HCT116 (cell line): Measurements from ENCODE around the gene C7orf33. TPM values are rescaled to one million over a fixed set of nuclear protein-coding genes. Genes with fewer than 3 reads are reported as not detected.

Experiments
- ATAC-seq: fragments of 200-7000 bp; cut with Tn5 transposase; 2 replicates; pipeline ENCODE4 v1.9.1; 2020; ENCODE audit warnings: mild to moderate bottlenecking, moderate library complexity
- BruUV-seq: library from RNA; stranded (reverse); fragments of 400-500 nt; replicated peaks from 2 replicates; lab custom pipeline; 2021; lab: Mats Ljungman, UMichigan
- CTCF ChIA-PET: fragments of 300-600 bp; sonication (Branson Sonifier 250); formaldehyde crosslinking; loops from one replicate; lab custom pipeline; 2021; ENCODE audit warnings: antibody characterized with exemption; lab: Charles Lee
- POLR2A ChIA-PET: fragments of 300-600, 350-600 bp; sonication (Branson Sonifier 250); formaldehyde crosslinking; loops from one replicate; lab custom pipeline; 2021; ENCODE audit warnings: antibody characterized with exemption; lab: Charles Lee
- RAD21 ChIA-PET, 2 experiments: fragments of 300-600 bp; sonication (Branson Sonifier 250); formaldehyde crosslinking; loops; one replicate each; lab custom pipeline; 2023; ENCODE audit warnings: low total read pairs in 2 of 2; ENCODE audit not compliant: uncharacterized antibody in 2 of 2, unreplicated experiment in 2 of 2, low non-redundant PET in 1 of 2; lab: Charles Lee
- DNase-seq: peaks from one replicate; pipeline ENCODE4 v3.0.0-alpha.2; 2010; ENCODE audit warnings: low read depth, low spot score
- H2AFZ ChIP-seq: fragments of 200-600 bp; shearing (Covaris generic), sonication (generic); 2 replicates; pipeline ENCODE4 v1.6.1; 2017; ENCODE audit warnings: low read depth, mixed run types, mixed read lengths, antibody characterized with exemption, low read length; ENCODE audit not compliant: poor library complexity, severe bottlenecking
- H3K27ac ChIP-seq: 2 replicates; pipeline ENCODE4 v1.5.1; 2012; ENCODE audit warnings: low read depth, low read length
- H3K27me3 ChIP-seq: fragments of 200-600 bp; sonication (generic); 2 replicates; pipeline ENCODE4 v1.6.1; 2016; ENCODE audit warnings: mixed run types, low read length, mixed read lengths; ENCODE audit not compliant: insufficient read depth
- H3K36me3 ChIP-seq, 2 experiments: fragments of 200-500 bp in 1 of 2; fragments of 200-600 bp in 1 of 2; sonication (Bioruptor generic) in 1 of 2; sonication (generic) in 1 of 2; 2 replicates each; pipeline versions ENCODE4 v1.5.1 to v1.6.1; 2014 to 2016; ENCODE audit warnings: low read length in 2 of 2, inconsistent platforms in 1 of 2, mixed read lengths in 1 of 2, mixed run types in 1 of 2; ENCODE audit not compliant: insufficient read depth in 2 of 2, control insufficient read depth in 1 of 2
- H3K4me1 ChIP-seq, 2 experiments: fragments of 200-600 bp in 1 of 2; sonication (generic) in 1 of 2; 2 replicates each; pipeline versions ENCODE4 v1.5.1 to v1.6.1; 2012 to 2017; ENCODE audit warnings: low read length in 2 of 2, inconsistent platforms in 1 of 2, mild to moderate bottlenecking in 1 of 2, mixed read lengths in 1 of 2, mixed run types in 1 of 2, moderate library complexity in 1 of 2; ENCODE audit not compliant: insufficient read depth in 2 of 2, control insufficient read depth in 1 of 2
- H3K4me2 ChIP-seq: fragments of 200-600 bp; sonication (generic); 2 replicates; pipeline ENCODE4 v1.6.1; 2017; ENCODE audit warnings: mixed run types, low read length, mixed read lengths
- H3K4me3 ChIP-seq, 2 experiments: fragments of 200-600 bp in 1 of 2; sonication (generic) in 1 of 2; replicated peaks in 1 of 2; 2 replicates each; pipeline ENCODE4 v1.5.1; 2011 to 2016; ENCODE audit warnings: low read length in 2 of 2, control low read depth in 1 of 2, low read depth in 1 of 2, mild to moderate bottlenecking in 1 of 2, mixed read lengths in 1 of 2, mixed run types in 1 of 2
- H3K79me2 ChIP-seq: fragments of 200-600 bp; sonication (generic); 2 replicates; pipeline ENCODE4 v1.6.1; 2017; ENCODE audit warnings: mild to moderate bottlenecking, mixed run types, low read length, moderate library complexity, mixed read lengths; ENCODE audit not compliant: insufficient read depth
- H3K9ac ChIP-seq: fragments of 200-600 bp; sonication (generic); 2 replicates; pipeline ENCODE4 v1.6.1; 2016; ENCODE audit warnings: low read length, mixed read lengths
- H3K9me2 ChIP-seq: fragments of 200-600 bp; sonication (generic), shearing (Covaris generic); 2 replicates; pipeline ENCODE4 v1.6.1; 2017; ENCODE audit warnings: mixed run types, mild to moderate bottlenecking, moderate library complexity; ENCODE audit not compliant: insufficient read depth
- H3K9me3 ChIP-seq, 2 experiments: fragments of 200-500 bp in 1 of 2; fragments of 200-600 bp in 1 of 2; sonication (Bioruptor generic) in 1 of 2; sonication (generic) in 1 of 2; 2 replicates each; pipeline ENCODE4 v1.6.1; 2014 to 2017; ENCODE audit warnings: low read length in 2 of 2, mixed read lengths in 2 of 2, inconsistent platforms in 1 of 2, low read depth in 1 of 2, mild to moderate bottlenecking in 1 of 2, mixed run types in 1 of 2, moderate library complexity in 1 of 2; ENCODE audit not compliant: control insufficient read depth in 1 of 2, insufficient read depth in 1 of 2
- H4K20me1 ChIP-seq: fragments of 200-600 bp; sonication (generic), shearing (Covaris generic); 2 replicates; pipeline ENCODE4 v1.6.1; 2017; ENCODE audit warnings: mixed run types, mild to moderate bottlenecking, moderate library complexity; ENCODE audit not compliant: insufficient read depth
- CBX3 ChIP-seq: IDR thresholded peaks from 2 replicates; pipeline ENCODE4 v1.6.1; 2012; ENCODE audit warnings: low read depth
- ELF1 ChIP-seq: IDR thresholded peaks from 2 replicates; pipeline ENCODE4 v1.6.1; 2012; ENCODE audit warnings: low read depth, borderline replicate concordance
- JUND ChIP-seq: IDR thresholded peaks from 2 replicates; pipeline ENCODE4 v1.6.1; 2012
- SIN3A ChIP-seq: IDR thresholded peaks from 2 replicates; pipeline ENCODE4 v1.6.1; 2012; ENCODE audit warnings: low read depth
- SRF ChIP-seq: IDR thresholded peaks from 2 replicates; pipeline ENCODE4 v1.6.1; 2012; ENCODE audit warnings: low read depth
- TCF7L2 ChIP-seq: IDR thresholded peaks from 2 replicates; pipeline ENCODE4 v1.7.0; 2011; ENCODE audit warnings: borderline replicate concordance, inconsistent platforms; ENCODE audit not compliant: insufficient read depth, insufficient read length; ENCODE audit errors: extremely low read depth
- YY1 ChIP-seq: IDR thresholded peaks from 2 replicates; pipeline ENCODE4 v1.6.1; 2011; ENCODE audit warnings: low read length, low read depth, moderate library complexity, mild to moderate bottlenecking; ENCODE audit not compliant: insufficient replicate concordance; ENCODE audit errors: extremely low read depth
- ZFX ChIP-seq: fragments of 450-650 bp; IDR thresholded peaks from 2 replicates; pipeline ENCODE4 v1.6.1; 2017
- intact Hi-C: fragments of 100-400 bp; cut with micrococcal nuclease; formaldehyde crosslinking; loops from 2 replicates; pipeline ENCODE4 v1.10.0; 2022
- total RNA-seq: library from RNA; stranded (reverse); gene quantifications from one replicate; pipeline ENCODE4 v1.2.1, GENCODE V29; 2021; ENCODE audit not compliant: unreplicated experiment
- TF ChIP-seq, protein P1 (sequence below), 3 experiments: fragments of 200-600 bp in 1 of 3; sonication (generic) in 1 of 3; IDR thresholded peaks in 2 of 3; conservative IDR thresholded peaks in 1 of 3; 2 replicates each; pipeline ENCODE4 v1.5.1; 2012 to 2017; ENCODE audit warnings: low read depth in 2 of 3, low read length in 2 of 3, antibody characterized with exemption in 1 of 3, borderline replicate concordance in 1 of 3, control low read depth in 1 of 3, mild to moderate bottlenecking in 1 of 3, mixed read lengths in 1 of 3, mixed run types in 1 of 3, moderate library complexity in 1 of 3; ENCODE audit not compliant: insufficient read depth in 1 of 3
- TF ChIP-seq, protein P2 (sequence below): IDR thresholded peaks from 2 replicates; pipeline ENCODE4 v1.6.1; 2012

The C7orf33 gene
- total RNA-seq, 1 experiment from 2014 or later, result not detected

DNA sequence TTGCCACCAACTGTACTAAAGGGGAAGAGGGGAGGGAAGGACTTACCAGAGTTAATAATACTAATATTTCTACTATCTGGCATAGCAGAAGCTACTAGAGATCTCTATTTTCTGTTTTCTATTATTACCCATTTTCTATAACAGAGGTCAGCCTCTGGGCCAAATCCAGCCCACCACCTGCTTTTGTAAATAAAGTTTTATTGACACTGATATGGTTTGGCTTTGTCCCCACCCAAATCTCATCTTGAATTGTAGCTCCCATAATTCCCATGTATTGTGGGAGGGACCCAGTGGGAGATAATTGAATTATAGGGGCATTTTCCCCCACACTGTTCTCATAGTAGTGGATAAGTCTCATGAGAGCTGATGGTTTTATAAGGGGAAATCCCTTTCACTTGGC, 62.2 kb downstream of the C7orf33 start (continued):
- TF ChIP-seq CBX3 (no peak), SIN3A (no peak), YY1 (no peak), JUND (no peak), TCF7L2 (no peak)
- TF ChIP-seq, protein P1, sequence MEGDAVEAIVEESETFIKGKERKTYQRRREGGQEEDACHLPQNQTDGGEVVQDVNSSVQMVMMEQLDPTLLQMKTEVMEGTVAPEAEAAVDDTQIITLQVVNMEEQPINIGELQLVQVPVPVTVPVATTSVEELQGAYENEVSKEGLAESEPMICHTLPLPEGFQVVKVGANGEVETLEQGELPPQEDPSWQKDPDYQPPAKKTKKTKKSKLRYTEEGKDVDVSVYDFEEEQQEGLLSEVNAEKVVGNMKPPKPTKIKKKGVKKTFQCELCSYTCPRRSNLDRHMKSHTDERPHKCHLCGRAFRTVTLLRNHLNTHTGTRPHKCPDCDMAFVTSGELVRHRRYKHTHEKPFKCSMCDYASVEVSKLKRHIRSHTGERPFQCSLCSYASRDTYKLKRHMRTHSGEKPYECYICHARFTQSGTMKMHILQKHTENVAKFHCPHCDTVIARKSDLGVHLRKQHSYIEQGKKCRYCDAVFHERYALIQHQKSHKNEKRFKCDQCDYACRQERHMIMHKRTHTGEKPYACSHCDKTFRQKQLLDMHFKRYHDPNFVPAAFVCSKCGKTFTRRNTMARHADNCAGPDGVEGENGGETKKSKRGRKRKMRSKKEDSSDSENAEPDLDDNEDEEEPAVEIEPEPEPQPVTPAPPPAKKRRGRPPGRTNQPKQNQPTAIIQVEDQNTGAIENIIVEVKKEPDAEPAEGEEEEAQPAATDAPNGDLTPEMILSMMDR (IDR thresholded peaks at IDR 0.05 in 2 of 3, conservative IDR thresholded peaks at IDR 0.05 in 1 of 3; ENCODE audit: borderline replicate concordance in 1 of 3, insufficient read depth in 1 of 3, low read depth in 2 of 3, low read length in 2 of 3), result no peak

DNA sequence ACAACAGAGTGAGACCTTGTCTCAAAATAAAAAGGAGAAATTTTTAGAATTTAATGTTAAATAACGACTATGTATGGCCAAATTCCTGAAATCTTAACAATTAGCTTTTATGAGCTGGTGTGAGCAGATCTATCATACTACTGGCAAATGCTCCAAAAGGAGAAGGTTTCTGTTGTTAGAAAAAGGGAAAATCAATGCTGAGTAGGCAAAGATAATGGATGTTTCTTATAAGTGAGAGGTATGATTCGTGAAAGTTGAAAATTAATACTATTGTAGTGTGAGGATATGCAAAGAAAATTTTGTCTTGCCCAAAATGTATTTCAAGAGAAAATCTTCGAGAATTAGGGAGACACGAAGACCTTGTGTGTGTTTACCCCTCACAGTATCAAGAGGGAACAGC, 67.4 kb downstream of the C7orf33 start:
- Histone ChIP-seq H3K9ac (no peak overlapping the region), H3K27ac (no peak overlapping the region), H3K27me3 (no peaks in the 10 kb centered on the region), H3K4me2 (no peak overlapping the region), H2AFZ (no peak overlapping the region), H3K79me2 (no peaks in the 10 kb centered on the region), H3K4me1 (no peaks in the 10 kb centered on the region), H3K4me3 (no peak overlapping the region), H3K9me2 (no peaks in the 10 kb centered on the region), H4K20me1 (no peaks in the 10 kb centered on the region), H3K9me3 (no peaks in the 10 kb centered on the region), H3K36me3 (no peaks in the 10 kb centered on the region)
- RAD21 ChIA-PET, result no interaction called here
- CTCF ChIA-PET, result no interaction called here
- ATAC-seq, result no peak
- TF ChIP-seq SRF, result no peak
- TF ChIP-seq, protein P2, sequence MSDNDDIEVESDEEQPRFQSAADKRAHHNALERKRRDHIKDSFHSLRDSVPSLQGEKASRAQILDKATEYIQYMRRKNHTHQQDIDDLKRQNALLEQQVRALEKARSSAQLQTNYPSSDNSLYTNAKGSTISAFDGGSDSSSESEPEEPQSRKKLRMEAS, result no peak
- no peak for TF ChIP-seq ELF1
- no peak for TF ChIP-seq ZFX
- DNase-seq, result no peak
- POLR2A ChIA-PET, result no interaction called here
- no TSS peak for BruUV-seq
- intact Hi-C loops, result no loop called here
